A172 (cell line): ENCODE measurements around the gene SLC39A11. TPM values are rescaled to one million over a fixed set of nuclear protein-coding genes. Genes with fewer than 3 reads are reported as not detected.
"Not testable (repeated sequence)": the region's sequence is repeated elsewhere in the genome, so short reads cannot be mapped to it uniquely, and the experiment has no call there.

Experiments
- DNase-seq: peaks from one replicate; pipeline ENCODE4 v3.0.0-alpha.2; 2015; ENCODE audit warnings: low spot score
- total RNA-seq: library from RNA; depleted of rRNA; stranded (reverse); fragments of >200 nt; shearing (Covaris generic); gene quantifications from 2 replicates; pipeline ENCODE4 v1.2.3, GENCODE V29; 2014

The SLC39A11 gene
- total RNA-seq, 1 experiment from 2014 or later = 59.2 TPM

GRCh38 chr17:72788950-72789585 is 303.4 kb downstream of the SLC39A11 start:
- peak; percentile 46 for DNase-seq

DNA sequence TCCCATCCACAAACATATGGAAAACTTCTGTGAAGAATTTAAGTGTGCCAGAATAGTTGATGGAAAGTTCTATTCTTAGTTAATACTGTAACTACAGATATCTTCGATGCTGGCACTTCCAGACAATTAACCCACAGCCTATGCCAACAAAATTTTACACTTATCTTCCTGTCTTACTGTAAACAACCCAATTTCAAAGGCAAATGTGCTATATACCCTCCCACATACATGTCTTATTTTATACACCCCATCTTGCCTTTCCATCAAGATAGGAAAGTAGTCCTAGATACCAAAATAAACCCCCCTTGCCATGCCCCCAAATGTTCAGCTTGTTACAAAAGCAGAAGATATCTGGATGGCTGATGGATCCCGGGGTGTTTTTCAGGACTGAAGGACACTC is 306.3 kb downstream of the SLC39A11 start:
- DNase-seq = no peak

DNA sequence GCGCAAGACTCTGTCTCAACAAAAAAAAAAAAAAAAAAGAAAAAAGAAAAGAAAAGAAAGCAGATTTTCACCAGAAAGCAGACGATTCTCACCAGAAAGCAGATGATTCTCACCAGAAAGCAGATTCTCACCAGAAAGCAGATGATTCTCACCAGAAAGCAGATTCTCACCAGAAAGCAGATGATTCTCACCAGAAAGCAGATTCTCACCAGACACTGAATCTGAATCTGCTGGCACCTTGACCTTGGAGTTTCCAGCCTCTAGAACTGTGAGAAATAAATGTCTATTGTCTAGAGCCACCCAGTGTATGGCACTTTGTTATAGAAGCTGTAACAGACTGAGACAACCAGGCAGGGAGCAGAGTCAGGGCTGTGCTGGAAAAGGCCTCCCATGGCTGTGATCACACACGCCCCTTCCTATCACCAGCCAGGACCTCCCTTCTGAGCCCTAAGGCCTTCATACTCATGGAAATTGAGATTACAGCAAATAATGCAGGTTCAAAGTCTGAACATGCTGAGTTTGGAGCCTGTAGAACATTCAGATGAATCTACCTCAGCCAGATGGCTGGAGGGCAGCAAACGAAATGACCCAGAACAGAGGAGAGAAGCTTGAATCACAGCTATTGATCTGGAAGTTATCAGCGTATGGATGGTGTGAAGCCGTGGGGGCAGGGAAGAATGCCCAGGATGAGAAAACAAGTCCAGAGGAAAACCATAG is 309.3 kb downstream of the SLC39A11 start:
- no peak for DNase-seq

GRCh38 chr17:72782437-72782836 is 310.1 kb downstream of the SLC39A11 start:
- DNase-seq = not testable (repeated sequence)

DNA sequence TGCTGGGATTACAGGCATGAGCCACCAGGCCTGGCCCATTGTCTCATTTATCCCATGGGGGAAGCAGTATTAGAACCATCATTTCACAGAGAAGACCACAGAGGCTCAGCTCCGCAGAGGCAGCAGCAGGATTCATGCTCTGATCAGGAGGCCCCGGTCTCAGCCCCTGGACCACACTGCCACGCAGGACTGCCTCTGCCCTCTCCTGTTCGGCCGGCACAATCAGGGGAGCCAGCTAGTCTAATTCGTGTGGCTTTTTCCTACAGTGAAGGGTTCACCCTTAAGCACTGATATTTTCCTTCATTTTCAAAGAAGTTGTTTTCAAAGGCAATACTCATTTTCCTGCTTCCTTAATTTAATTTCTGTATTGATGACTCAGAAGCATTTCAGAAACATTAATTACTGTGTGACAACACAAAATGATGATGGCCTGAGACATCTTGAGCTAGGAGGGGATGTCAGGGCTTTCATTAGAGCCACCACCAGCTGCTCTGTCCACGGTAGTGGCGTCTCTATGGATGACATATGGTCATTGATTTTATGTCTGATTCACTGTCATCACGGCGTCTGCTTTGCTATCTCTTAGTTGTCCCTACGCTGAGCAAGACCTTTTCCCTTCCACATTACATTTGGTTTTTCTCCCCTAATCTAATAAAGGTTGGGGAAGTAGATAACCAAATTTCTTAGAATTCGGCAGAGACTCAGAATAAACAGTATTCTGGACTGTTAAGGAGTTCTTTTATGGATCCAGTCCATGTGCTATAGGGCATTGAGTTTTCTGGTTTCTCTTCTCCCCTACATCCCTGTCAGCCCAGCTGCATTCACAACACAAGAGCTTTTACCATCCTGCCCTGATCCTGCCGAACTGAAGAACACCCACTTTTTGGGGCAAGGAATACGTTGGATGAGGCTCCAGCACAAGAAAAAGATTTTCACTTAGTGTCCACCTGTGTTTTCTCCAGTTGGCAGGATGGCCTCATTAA is 314.0 kb downstream of the SLC39A11 start:
- DNase-seq = no peak

- DNase-seq = no peak
These were observed 316.6 kb downstream of the SLC39A11 start for GRCh38 chr17:72775919-72776318.

DNA sequence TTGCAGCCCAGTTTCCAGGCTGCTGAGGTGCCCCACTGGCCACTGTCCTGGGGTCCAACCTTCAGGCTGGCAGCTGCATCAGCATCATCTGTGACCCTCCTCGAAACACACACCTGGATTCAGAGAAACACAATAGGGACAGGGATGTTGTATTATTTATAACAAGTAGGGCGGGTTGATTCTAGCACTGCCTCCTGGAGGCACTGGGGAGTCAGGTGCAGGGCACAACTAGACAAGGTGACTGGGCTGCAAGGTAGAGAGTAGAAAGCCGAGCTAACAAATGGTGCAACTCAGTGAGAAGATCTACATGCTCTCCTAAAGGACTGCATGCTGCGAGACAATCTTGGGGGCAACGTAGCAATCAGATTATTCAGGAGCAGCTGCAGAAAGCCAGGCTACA is 317.3 kb downstream of the SLC39A11 start:
- no peak for DNase-seq

DNA sequence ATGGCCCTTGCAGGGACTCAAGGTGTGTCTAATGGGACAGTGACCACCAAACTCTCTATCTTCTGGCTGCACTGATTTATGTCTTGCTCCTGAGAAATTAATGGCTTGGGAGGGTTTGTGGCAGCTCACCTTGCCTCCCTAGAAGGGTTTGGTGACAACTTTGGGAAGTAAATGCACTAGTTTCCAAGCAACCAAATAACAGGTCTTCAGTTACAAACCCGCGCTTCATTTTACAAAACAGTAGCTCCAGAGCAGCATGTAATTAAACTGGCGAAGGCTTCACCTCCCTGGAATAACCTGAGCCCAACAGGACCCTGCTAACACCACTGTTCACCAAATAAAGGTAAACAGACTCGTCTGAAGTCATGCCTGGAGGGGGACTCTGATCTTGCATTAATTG is 318.3 kb downstream of the SLC39A11 start:
- no peak for DNase-seq

- not testable (repeated sequence) for DNase-seq
These were observed 319.3 kb downstream of the SLC39A11 start for GRCh38 chr17:72773225-72773624.

- no peak for DNase-seq
These were observed 320.1 kb downstream of the SLC39A11 start for GRCh38 chr17:72772331-72772821.

- DNase-seq = no peak
These were observed 320.8 kb downstream of the SLC39A11 start for GRCh38 chr17:72771734-72772133.

DNA sequence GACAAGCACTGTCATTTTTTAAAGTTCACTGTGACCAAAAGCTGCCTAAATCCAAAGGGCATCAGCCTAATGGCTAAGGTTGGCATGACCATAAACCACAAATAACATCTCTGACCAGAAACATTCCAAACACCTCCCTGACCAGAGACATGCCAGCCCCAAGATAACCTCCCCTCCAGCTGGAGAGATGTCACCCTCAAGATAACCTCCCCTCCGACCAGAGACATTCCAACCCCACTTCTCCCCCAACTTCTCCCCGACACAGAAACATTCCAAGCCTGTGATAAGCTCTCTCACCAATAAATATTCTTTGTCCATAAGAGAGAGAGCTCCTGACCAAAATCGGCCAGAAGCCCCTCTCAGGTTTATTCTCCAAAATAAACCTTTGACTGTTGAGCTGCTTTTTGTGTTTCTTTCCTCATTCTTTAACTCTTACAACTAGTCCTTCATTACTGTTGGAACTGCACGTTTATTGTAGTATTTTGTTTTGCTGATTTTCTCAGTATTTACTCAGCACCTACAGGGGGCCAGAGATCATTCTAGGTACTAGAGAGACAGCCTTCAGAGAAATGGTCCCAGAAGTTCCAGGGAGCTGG is 325.6 kb downstream of the SLC39A11 start:
- DNase-seq = peak; percentile 71

GRCh38 chr17:72765368-72766153 is 326.9 kb downstream of the SLC39A11 start:
- DNase-seq = no peak

GRCh38 chr17:72764632-72765041 is 327.9 kb downstream of the SLC39A11 start:
- peak; percentile 73 for DNase-seq

GRCh38 chr17:72763981-72764380 is 328.5 kb downstream of the SLC39A11 start:
- no peak for DNase-seq

GRCh38 chr17:72761893-72762575 is 330.5 kb downstream of the SLC39A11 start:
- DNase-seq = not testable (repeated sequence)

DNA sequence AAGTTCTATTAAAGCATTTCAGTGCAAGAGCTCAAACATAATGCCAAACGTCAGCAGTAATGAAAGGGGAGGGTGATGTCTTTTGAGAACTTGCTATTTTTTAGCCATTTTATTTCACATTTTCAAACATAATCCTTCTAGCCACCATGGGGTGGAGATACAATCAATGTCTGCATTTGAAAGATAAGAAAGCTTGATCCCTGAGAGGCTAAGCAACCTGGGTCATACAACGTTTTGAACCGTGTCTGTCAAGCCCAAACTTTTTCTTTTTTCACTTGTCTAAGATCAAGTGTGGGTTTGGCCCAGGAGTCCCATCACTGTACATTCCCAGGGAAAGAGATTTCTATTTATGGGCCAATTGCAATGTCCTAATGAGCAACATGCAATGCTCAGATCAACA is 331.1 kb downstream of the SLC39A11 start:
- no peak for DNase-seq

DNA sequence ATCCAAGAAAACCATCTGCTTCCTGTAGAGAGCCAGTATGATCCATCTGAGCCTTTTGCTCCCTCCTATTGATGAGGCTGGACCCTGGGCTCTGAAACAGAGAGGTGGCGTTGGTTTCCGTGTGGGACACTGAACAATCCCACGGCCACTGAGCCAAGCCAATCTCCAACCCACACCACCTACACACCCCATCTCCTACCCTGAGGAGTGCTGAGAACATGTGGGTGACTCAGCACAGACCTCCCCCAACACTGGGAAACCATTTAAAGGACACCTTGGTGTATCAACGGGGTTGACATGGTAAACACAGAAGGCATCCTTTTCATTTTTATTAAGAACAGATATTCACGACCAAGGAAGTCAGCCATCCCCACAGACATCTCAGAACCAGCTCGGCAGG is 332.1 kb downstream of the SLC39A11 start:
- no peak for DNase-seq

- no peak for DNase-seq
These were observed 333.2 kb downstream of the SLC39A11 start for GRCh38 chr17:72759301-72759700.

GRCh38 chr17:72756256-72756655 is 336.2 kb downstream of the SLC39A11 start:
- no peak for DNase-seq
